SU-DHL-6 (cell line): Measurements from ENCODE around the gene GOSR2.

Experiments used
- EZH2phosphoT487 ChIP-seq: fragments of 200-600 bp; sonication (generic), shearing (Covaris generic); conservative IDR thresholded peaks from 2 replicates; pipeline ENCODE4 v1.6.1; 2018; ENCODE audit warnings: mild to moderate bottlenecking, antibody characterized with exemption, low read length, moderate library complexity, mixed read lengths
- TF ChIP-seq, protein P1 (sequence below): fragments of 200-600 bp; sonication (generic); IDR thresholded peaks from one replicate; pipeline ENCODE4 v1.5.1; 2017; ENCODE audit warnings: antibody characterized with exemption, mild to moderate bottlenecking, low read length, moderate library complexity; ENCODE audit not compliant: insufficient read depth, poor library complexity, severe bottlenecking

DNA sequence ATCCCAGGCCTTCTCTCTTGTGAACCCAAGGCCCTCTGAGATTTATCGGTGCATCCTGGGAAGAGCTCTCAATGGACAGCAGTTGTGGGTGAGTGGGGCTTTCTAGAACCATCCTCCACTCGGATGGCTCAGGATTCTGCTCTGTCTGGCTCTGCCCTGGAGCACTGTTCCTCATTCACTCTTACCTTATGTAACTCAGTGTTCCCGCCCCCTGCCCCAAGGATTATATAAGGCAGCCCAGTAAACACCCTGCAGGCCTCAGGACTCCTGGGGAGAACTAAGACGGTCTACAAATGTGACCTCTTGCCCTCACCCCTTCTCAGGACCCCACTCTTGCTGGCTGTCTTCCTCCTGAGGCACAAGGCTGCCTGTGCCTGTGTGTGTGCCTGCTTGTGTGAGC lies 52.3 kb downstream of the GOSR2 start:
- TF ChIP-seq, protein P1, sequence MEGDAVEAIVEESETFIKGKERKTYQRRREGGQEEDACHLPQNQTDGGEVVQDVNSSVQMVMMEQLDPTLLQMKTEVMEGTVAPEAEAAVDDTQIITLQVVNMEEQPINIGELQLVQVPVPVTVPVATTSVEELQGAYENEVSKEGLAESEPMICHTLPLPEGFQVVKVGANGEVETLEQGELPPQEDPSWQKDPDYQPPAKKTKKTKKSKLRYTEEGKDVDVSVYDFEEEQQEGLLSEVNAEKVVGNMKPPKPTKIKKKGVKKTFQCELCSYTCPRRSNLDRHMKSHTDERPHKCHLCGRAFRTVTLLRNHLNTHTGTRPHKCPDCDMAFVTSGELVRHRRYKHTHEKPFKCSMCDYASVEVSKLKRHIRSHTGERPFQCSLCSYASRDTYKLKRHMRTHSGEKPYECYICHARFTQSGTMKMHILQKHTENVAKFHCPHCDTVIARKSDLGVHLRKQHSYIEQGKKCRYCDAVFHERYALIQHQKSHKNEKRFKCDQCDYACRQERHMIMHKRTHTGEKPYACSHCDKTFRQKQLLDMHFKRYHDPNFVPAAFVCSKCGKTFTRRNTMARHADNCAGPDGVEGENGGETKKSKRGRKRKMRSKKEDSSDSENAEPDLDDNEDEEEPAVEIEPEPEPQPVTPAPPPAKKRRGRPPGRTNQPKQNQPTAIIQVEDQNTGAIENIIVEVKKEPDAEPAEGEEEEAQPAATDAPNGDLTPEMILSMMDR: no peak
- no peak for TF ChIP-seq EZH2phosphoT487
